DOHH2 (cell line): ENCODE data around the gene FIZ1.

Source experiments
- H3F3A ChIP-seq: fragments of 200-600 bp; sonication (generic), shearing (Covaris generic); 2 replicates; pipeline ENCODE4 v1.6.0; 2016; ENCODE audit warnings: antibody characterized with exemption, mild to moderate bottlenecking; ENCODE audit not compliant: control insufficient read depth, insufficient read depth
- H3K27ac ChIP-seq: fragments of 200-600 bp; sonication (generic); 2 replicates; pipeline ENCODE4 v1.5.1; 2014; ENCODE audit warnings: low read depth, mild to moderate bottlenecking, low read length, moderate library complexity
- H3K27me3 ChIP-seq: fragments of 200-600 bp; sonication (generic); 2 replicates; pipeline ENCODE4 v1.6.1; 2014; ENCODE audit warnings: mild to moderate bottlenecking, low read length, mixed read lengths; ENCODE audit not compliant: control insufficient read depth
- H3K36me3 ChIP-seq: fragments of 200-600 bp; sonication (generic); 2 replicates; pipeline ENCODE4 v1.6.1; 2014; ENCODE audit warnings: mild to moderate bottlenecking, low read length, moderate library complexity, mixed read lengths; ENCODE audit not compliant: control insufficient read depth
- H3K4me1 ChIP-seq: fragments of 200-600 bp; sonication (generic); 2 replicates; pipeline ENCODE4 v1.6.1; 2014; ENCODE audit warnings: mild to moderate bottlenecking, low read length, mixed read lengths; ENCODE audit not compliant: control insufficient read depth
- H3K4me2 ChIP-seq: fragments of 200-600 bp; sonication (generic); 2 replicates; pipeline ENCODE4 v1.6.0; 2014; ENCODE audit warnings: mild to moderate bottlenecking, low read length, moderate library complexity
- H3K4me3 ChIP-seq: fragments of 200-600 bp; sonication (generic); 2 replicates; pipeline ENCODE4 v1.5.1; 2014; ENCODE audit warnings: mild to moderate bottlenecking, low read length, mixed read lengths
- H3K79me2 ChIP-seq: fragments of 200-600 bp; sonication (generic); 2 replicates; pipeline ENCODE4 v1.6.1; 2014; ENCODE audit warnings: mild to moderate bottlenecking, low read length, mixed read lengths; ENCODE audit not compliant: control insufficient read depth
- H3K9me2 ChIP-seq: fragments of 200-600 bp; sonication (generic); replicated peaks from 2 replicates; pipeline ENCODE4 v1.6.1; 2014; ENCODE audit warnings: mild to moderate bottlenecking, low read length, mixed read lengths; ENCODE audit not compliant: control insufficient read depth
- H3K9me3 ChIP-seq: fragments of 200-600 bp; sonication (generic); 2 replicates; pipeline ENCODE4 v1.6.1; 2014; ENCODE audit warnings: antibody characterized with exemption, low read length, mixed read lengths; ENCODE audit not compliant: control insufficient read depth, insufficient read depth
- H4K20me1 ChIP-seq: fragments of 200-600 bp; sonication (generic); 2 replicates; pipeline ENCODE4 v1.6.0; 2014; ENCODE audit warnings: low read depth, mild to moderate bottlenecking, antibody characterized with exemption, low read length, moderate library complexity; ENCODE audit not compliant: control insufficient read depth, insufficient read depth
- EZH2phosphoT487 ChIP-seq: fragments of 200-600 bp; sonication (generic); IDR thresholded peaks from 2 replicates; pipeline ENCODE4 v1.6.1; 2017; ENCODE audit warnings: borderline replicate concordance, mild to moderate bottlenecking, antibody characterized with exemption, low read length, moderate library complexity, mixed read lengths
- TF ChIP-seq, protein P1 (sequence below): fragments of 200-600 bp; sonication (generic); IDR thresholded peaks from one replicate; pipeline ENCODE4 v1.5.1; 2014; ENCODE audit warnings: antibody characterized with exemption, mild to moderate bottlenecking, low read depth, low read length; ENCODE audit not compliant: poor library complexity, severe bottlenecking

Gene FIZ1

DNA sequence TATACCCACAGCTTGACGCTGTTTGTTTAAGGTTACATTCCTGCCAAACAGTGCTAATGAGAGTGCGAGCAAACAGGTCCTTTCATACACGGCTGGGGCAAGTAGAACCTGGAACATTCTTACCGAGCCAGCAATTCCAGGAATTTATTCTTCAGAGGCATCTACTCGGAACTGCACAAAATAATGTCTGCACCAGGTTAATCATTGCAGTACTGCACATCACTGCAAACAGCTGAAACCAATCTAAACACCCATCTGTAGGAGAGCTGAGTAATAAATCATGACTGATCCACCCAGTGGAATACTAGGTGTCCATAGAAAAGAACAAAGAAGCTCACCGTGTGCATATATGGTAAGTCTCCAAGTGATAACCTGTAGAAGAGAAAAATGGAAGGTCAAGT is 17.5 kb downstream of the FIZ1 start:
- no peaks in the 10 kb centered on the region for H3K9me3 ChIP-seq
- H3K4me1 ChIP-seq: peaks cover 35% of the 10 kb centered on the region
- H3K27ac ChIP-seq: no peak overlapping the region
- peaks cover 21% of the 10 kb centered on the region for H3K79me2 ChIP-seq
- peaks cover 30% of the 10 kb centered on the region for H3F3A ChIP-seq
- H3K4me3 ChIP-seq: no peak overlapping the region
- H3K4me2 ChIP-seq: no peak overlapping the region
- no peaks in the 10 kb centered on the region for H3K9me2 ChIP-seq
- H3K27me3 ChIP-seq: no peaks in the 10 kb centered on the region
- TF ChIP-seq, protein P1, sequence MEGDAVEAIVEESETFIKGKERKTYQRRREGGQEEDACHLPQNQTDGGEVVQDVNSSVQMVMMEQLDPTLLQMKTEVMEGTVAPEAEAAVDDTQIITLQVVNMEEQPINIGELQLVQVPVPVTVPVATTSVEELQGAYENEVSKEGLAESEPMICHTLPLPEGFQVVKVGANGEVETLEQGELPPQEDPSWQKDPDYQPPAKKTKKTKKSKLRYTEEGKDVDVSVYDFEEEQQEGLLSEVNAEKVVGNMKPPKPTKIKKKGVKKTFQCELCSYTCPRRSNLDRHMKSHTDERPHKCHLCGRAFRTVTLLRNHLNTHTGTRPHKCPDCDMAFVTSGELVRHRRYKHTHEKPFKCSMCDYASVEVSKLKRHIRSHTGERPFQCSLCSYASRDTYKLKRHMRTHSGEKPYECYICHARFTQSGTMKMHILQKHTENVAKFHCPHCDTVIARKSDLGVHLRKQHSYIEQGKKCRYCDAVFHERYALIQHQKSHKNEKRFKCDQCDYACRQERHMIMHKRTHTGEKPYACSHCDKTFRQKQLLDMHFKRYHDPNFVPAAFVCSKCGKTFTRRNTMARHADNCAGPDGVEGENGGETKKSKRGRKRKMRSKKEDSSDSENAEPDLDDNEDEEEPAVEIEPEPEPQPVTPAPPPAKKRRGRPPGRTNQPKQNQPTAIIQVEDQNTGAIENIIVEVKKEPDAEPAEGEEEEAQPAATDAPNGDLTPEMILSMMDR: no peak
- peaks cover 11% of the 10 kb centered on the region for H3K36me3 ChIP-seq
- H4K20me1 ChIP-seq: no peaks in the 10 kb centered on the region

DNA sequence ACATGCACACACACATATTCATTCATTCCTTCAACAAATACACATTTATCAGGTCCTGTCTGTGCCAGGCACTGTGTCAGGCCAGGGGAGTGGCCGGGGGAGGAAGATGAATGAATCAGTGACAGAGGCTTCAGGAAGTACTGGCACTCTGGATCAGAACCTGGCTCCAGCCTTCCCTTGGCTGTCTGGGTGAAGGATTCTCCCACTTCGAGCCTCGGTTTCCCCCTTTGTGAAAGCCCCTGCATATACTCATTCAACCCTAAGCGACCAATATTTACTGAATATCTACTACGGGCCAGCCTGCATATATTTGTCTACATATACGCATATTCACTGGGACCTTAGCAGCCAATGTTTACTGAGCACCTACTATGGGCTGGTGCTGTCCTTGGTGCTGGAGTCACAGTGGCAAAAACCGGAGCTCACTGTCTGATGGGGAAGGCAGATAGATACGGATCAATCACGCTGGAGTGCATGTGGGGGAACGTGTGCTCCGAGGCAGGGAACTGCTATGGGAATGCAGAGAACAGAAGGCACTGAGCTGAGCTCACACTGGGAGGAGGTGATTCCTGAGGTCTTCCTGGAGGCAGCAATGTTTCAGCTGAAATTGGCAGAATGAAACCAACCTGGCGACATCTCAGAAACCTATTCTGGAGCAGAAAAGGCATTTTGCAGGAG is 18.0 kb downstream of the FIZ1 start:
- peak overlapping the region; percentile 96 for H3K4me2 ChIP-seq
- TF ChIP-seq, protein P1: no peak
- no peak for TF ChIP-seq EZH2phosphoT487
- peaks cover 30% of the 10 kb centered on the region for H3K4me1 ChIP-seq
- H4K20me1 ChIP-seq: no peaks in the 10 kb centered on the region
- peak overlapping the region; percentile 50; the same call in 1 of the 2 replicates for H3K27ac ChIP-seq
- peaks cover 21% of the 10 kb centered on the region for H3K79me2 ChIP-seq
- H3K4me3 ChIP-seq: peak overlapping the region; percentile 90
- H3K9me3 ChIP-seq: no peaks in the 10 kb centered on the region
- peaks cover 26% of the 10 kb centered on the region for H3F3A ChIP-seq
- no peaks in the 10 kb centered on the region for H3K27me3 ChIP-seq
- H3K36me3 ChIP-seq: peaks cover 14% of the 10 kb centered on the region
- H3K9me2 ChIP-seq: no peaks in the 10 kb centered on the region

DNA sequence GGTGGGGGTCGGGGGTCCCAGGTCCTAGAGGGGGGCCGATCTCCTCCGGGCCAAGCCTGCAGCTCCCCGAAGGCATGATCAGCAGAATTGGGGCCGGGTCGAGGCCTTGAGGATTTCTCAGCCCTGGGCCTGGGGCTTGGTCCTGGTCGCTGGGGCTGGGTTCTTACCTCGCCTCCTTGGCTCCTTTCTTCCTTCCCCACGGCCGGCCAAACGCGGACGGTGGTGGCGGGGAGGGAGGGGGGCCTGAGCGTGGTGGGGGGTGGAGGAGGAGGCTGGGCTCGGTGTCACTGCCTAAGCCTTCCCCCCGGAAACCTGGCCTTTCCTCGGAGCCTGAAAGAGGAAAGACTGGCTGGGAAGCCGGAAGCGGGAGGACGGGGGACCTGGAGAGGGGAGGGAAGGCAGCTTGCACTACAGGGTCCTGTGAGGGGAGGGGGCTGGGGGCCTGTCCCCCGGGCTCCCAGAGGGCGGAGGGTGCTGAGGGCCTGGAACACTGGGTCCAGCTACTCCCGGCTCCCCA is 18.6 kb downstream of the FIZ1 start, which contains the start of gene ZNF579:
Gene ZNF579 (minus strand): TSS at position 221 of the 517 bp plus-strand sequence. CDS start 1,209 bp downstream, outside the sequence.
- Histone ChIP-seq H3K79me2 (peaks cover 21% of the 10 kb centered on the region), H4K20me1 (no peaks in the 10 kb centered on the region), H3K4me1 (peaks cover 24% of the 10 kb centered on the region), H3K9me2 (no peaks in the 10 kb centered on the region), H3K9me3 (no peaks in the 10 kb centered on the region), H3K36me3 (peaks cover 17% of the 10 kb centered on the region), H3F3A (peaks cover 23% of the 10 kb centered on the region), H3K4me2 (peak within 1 kb of the TSS; percentile 96), H3K27me3 (no peaks in the 10 kb centered on the region), H3K4me3 (peak within 1 kb of the TSS; percentile 90), H3K27ac (peak within 1 kb of the TSS; percentile 50; the same call in 1 of the 2 replicates)
- no peak for TF ChIP-seq EZH2phosphoT487
- TF ChIP-seq, protein P1: no peak
